ENCODE data around the gene MACC1. TPM values are rescaled to one million over a fixed set of nuclear protein-coding genes. Genes with fewer than 3 reads are reported as not detected.

The MACC1 gene
- polyA plus RNA-seq, 1 of the 3 experiments (the other 2 are of a cell fraction): not detected

- H4K20me1 ChIP-seq (ENCODE audit: insufficient read depth): no peaks in the 10 kb centered on the region
- H3K9me3 ChIP-seq: no peaks in the 10 kb centered on the region
- TF ChIP-seq NRF1 (IDR thresholded peaks at IDR 0.05; ENCODE audit: low read depth, low read length) (no peak), PBX3 (IDR thresholded peaks at IDR 0.05) (no peak), USF2 (IDR thresholded peaks at IDR 0.05; ENCODE audit: borderline replicate concordance, low read depth, low read length) (no peak), ELF1 (IDR thresholded peaks at IDR 0.05) (no peak), RFX5 (IDR thresholded peaks at IDR 0.05; ENCODE audit: low read length) (no peak), CTCF (IDR thresholded peaks at IDR 0.05) (no peak), RAD21 (IDR thresholded peaks at IDR 0.05; ENCODE audit: low read length) (no peak), ZBTB33 (IDR thresholded peaks at IDR 0.05; ENCODE audit: borderline replicate concordance, low read depth) (no peak), SMC3 (IDR thresholded peaks at IDR 0.05; ENCODE audit: low read depth, low read length) (no peak), USF1 (IDR thresholded peaks at IDR 0.05; ENCODE audit: borderline replicate concordance, low read depth) (no peak)
- no peak overlapping the region for H3K27ac ChIP-seq (ENCODE audit: low read depth in 2 of 2, low read length in 1 of 2)
- H3K4me3 ChIP-seq (ENCODE audit: low read depth in 2 of 2, low read length in 1 of 2): no peak overlapping the region
- H3K36me3 ChIP-seq (replicated peaks in 1 of 2; ENCODE audit: control insufficient read depth in 1 of 2, insufficient read depth in 2 of 2, low read length in 1 of 2): no peaks in the 10 kb centered on the region
- H3K4me2 ChIP-seq: no peak overlapping the region
- POLR2A ChIA-PET: no interaction called here
- WGBS (ENCODE audit: low lambda C conversion rate): 83% methylated on average over 1 of the region's 1 CpG
- DNase-seq: no peak
- H3K4me1 ChIP-seq (ENCODE audit: control insufficient read depth in 1 of 2, insufficient read depth in 2 of 2, low read depth in 1 of 2, low read length in 1 of 2): no peaks in the 10 kb centered on the region
- CTCF ChIA-PET: no interaction called here
- no peak overlapping the region for H3K9ac ChIP-seq
- no peak overlapping the region for H2AFZ ChIP-seq (ENCODE audit: low read depth)
- no peaks in the 10 kb centered on the region; the same call in 1 of the 2 replicates for H3K27me3 ChIP-seq (ENCODE audit: insufficient read depth)
- no peaks in the 10 kb centered on the region for H3F3A ChIP-seq (replicated peaks; ENCODE audit: insufficient read depth)
- no peaks in the 10 kb centered on the region for H3K9me2 ChIP-seq
- no peaks in the 10 kb centered on the region for H3K79me2 ChIP-seq (ENCODE audit: insufficient read depth)
Observed at GRCh38 chr7:20104696-20105095, 112.5 kb downstream of the MACC1 start.

- Histone ChIP-seq H3K9me2 (no peaks in the 10 kb centered on the region), H3K4me2 (no peak overlapping the region), H3F3A (replicated peaks; ENCODE audit: insufficient read depth) (no peaks in the 10 kb centered on the region), H3K79me2 (ENCODE audit: insufficient read depth) (no peaks in the 10 kb centered on the region), H3K27me3 (ENCODE audit: insufficient read depth) (no peaks in the 10 kb centered on the region; the same call in 1 of the 2 replicates), H3K27ac (ENCODE audit: low read depth in 2 of 2, low read length in 1 of 2) (no peak overlapping the region), H2AFZ (ENCODE audit: low read depth) (no peak overlapping the region), H3K36me3 (replicated peaks in 1 of 2; ENCODE audit: control insufficient read depth in 1 of 2, insufficient read depth in 2 of 2, low read length in 1 of 2) (no peaks in the 10 kb centered on the region), H4K20me1 (ENCODE audit: insufficient read depth) (no peaks in the 10 kb centered on the region), H3K9me3 (no peaks in the 10 kb centered on the region), H3K4me3 (ENCODE audit: low read depth in 2 of 2, low read length in 1 of 2) (no peak overlapping the region), H3K9ac (no peak overlapping the region), H3K4me1 (ENCODE audit: control insufficient read depth in 1 of 2, insufficient read depth in 2 of 2, low read depth in 1 of 2, low read length in 1 of 2) (no peaks in the 10 kb centered on the region)
- ChIA-PET POLR2A (no interaction called here), CTCF (interaction anchor here (1.8 kb wide), 1 partner anchor 10 kb away, joined by 5 read pairs; no protein-coding TSS in a partner anchor)
- WGBS (ENCODE audit: low lambda C conversion rate): 9% methylated on average over 1 of the region's 1 CpG
- no peak for DNase-seq
- TF ChIP-seq TAF1 (IDR thresholded peaks at IDR 0.05; ENCODE audit: borderline replicate concordance, low read depth, low read length): no peak
- no peak for TF ChIP-seq REST (IDR thresholded peaks at IDR 0.05; ENCODE audit: low read depth, low read length)
- no peak for TF ChIP-seq RCOR1 (IDR thresholded peaks at IDR 0.05; ENCODE audit: low read length)
- no peak for TF ChIP-seq JUND (IDR thresholded peaks at IDR 0.05)
- TF ChIP-seq RFX5 (IDR thresholded peaks at IDR 0.05; ENCODE audit: low read length): no peak
- no peak for TF ChIP-seq PBX3 (IDR thresholded peaks at IDR 0.05)
- TF ChIP-seq TCF12 (IDR thresholded peaks at IDR 0.05): no peak
- no peak for TF ChIP-seq NFIC (IDR thresholded peaks at IDR 0.05; ENCODE audit: borderline replicate concordance)
- no peak for TF ChIP-seq CHD2 (IDR thresholded peaks at IDR 0.05; ENCODE audit: low read length, partially characterized antibody)
Observed at GRCh38 chr7:20102982-20103381, 114.2 kb downstream of the MACC1 start.
